Immature natural killer cell (primary cell): ENCODE results near the gene CLDN9. TPM values are rescaled to one million over a fixed set of nuclear protein-coding genes. Genes with fewer than 3 reads are reported as not detected.

Source experiments
- polyA plus RNA-seq, 3 donors: library from polyadenylated mRNA; unstranded; fragments of 300-500 nt; fragmentation: Illumina TruSeq; gene quantifications; one replicate each; pipeline ENCODE4 v1.2.3, GENCODE V29; 2021

The CLDN9 gene
- polyA plus RNA-seq, 3 donors from 2014 or later, result not detected

Other genes with a start within 250 kb of the CLDN9 start
- gene ELOB, start 235.6 kb upstream of the CLDN9 start, polyA plus RNA-seq, result 100 to 1,000 TPM; 252 to 523 (median 328) TPM
- gene PRSS33, start 225.4 kb upstream of the CLDN9 start, polyA plus RNA-seq, result 1 to 10 TPM in 2 of 3 donors, not detected in 1; 1.1 to 4.0 TPM
- not detected for gene PRSS41, start 214.5 kb upstream of the CLDN9 start, polyA plus RNA-seq
- gene PRSS21, start 195.7 kb upstream of the CLDN9 start, polyA plus RNA-seq, result 10 to 100 TPM in 1 of 3 donors, 1 to 10 TPM in 2; 3.1 to 11.0 (median 6.8) TPM
- 1 to 10 TPM; 1.2 to 3.9 (median 1.5) TPM for gene ZG16B, start 182.6 kb upstream of the CLDN9 start, polyA plus RNA-seq
- gene PRSS22, start 154.8 kb upstream of the CLDN9 start, polyA plus RNA-seq, result under 1 TPM in 2 of 3 donors, not detected in 1; 0.23 to 0.40 TPM
- gene FLYWCH2, start 129.7 kb upstream of the CLDN9 start, polyA plus RNA-seq, result 10 to 100 TPM; 15.9 to 24.5 (median 18.3) TPM
- gene FLYWCH1, start 101.0 kb upstream of the CLDN9 start, polyA plus RNA-seq, result 10 to 100 TPM in 1 of 3 donors, 1 to 10 TPM in 2; 2.5 to 16.1 (median 4.8) TPM
- not detected for gene KREMEN2, start 48.6 kb upstream of the CLDN9 start, polyA plus RNA-seq
- gene PAQR4, start 43.6 kb upstream of the CLDN9 start, polyA plus RNA-seq, result 1 to 10 TPM; 2.7 to 3.5 (median 2.7) TPM
- 1 to 10 TPM in 2 of 3 donors, not detected in 1; 3.2 to 4.3 TPM for gene PKMYT1, start 32.5 kb upstream of the CLDN9 start, polyA plus RNA-seq
- not detected for gene CLDN6, start 5.3 kb downstream of the CLDN9 start, polyA plus RNA-seq
- gene TNFRSF12A, start 7.4 kb downstream of the CLDN9 start, polyA plus RNA-seq, result 1 to 10 TPM; 1.2 to 1.4 (median 1.4) TPM
- 10 to 100 TPM; 17.2 to 37.3 (median 21.5) TPM for gene HCFC1R1, start 11.0 kb downstream of the CLDN9 start, polyA plus RNA-seq
- gene THOC6, start 11.1 kb downstream of the CLDN9 start, polyA plus RNA-seq, result 10 to 100 TPM; 40.1 to 45.4 (median 42.1) TPM
- gene BICDL2, start 24.0 kb downstream of the CLDN9 start, polyA plus RNA-seq, result not detected
- gene MMP25, start 33.6 kb downstream of the CLDN9 start, polyA plus RNA-seq, result 1 to 10 TPM in 1 of 3 donors, under 1 TPM in 2; 0.19 to 2.2 (median 0.73) TPM
- gene IL32, start 52.7 kb downstream of the CLDN9 start, polyA plus RNA-seq, result 1,000 to 10,000 TPM in 1 of 3 donors, 100 to 1,000 TPM in 2; 878 to 1,331 (median 944) TPM
- gene ZSCAN10, start 86.4 kb downstream of the CLDN9 start, polyA plus RNA-seq, result under 1 TPM in 1 of 3 donors, not detected in 2; 0.13 TPM
- gene ZNF205, start 99.7 kb downstream of the CLDN9 start, polyA plus RNA-seq, result under 1 TPM in 1 of 3 donors, not detected in 2; 0.13 TPM
- 1 to 10 TPM; 1.7 to 4.5 (median 2.4) TPM for gene ZNF213, start 122.1 kb downstream of the CLDN9 start, polyA plus RNA-seq
- not detected for gene OR1F1, start 175.3 kb downstream of the CLDN9 start, polyA plus RNA-seq
- gene ZNF200, start 222.2 kb downstream of the CLDN9 start, polyA plus RNA-seq, result 10 to 100 TPM in 1 of 3 donors, 1 to 10 TPM in 2; 6.2 to 14.5 (median 9.8) TPM
- under 1 TPM in 2 of 3 donors, not detected in 1; 0.32 to 0.46 TPM for gene MEFV, start 243.7 kb downstream of the CLDN9 start, polyA plus RNA-seq